ENCODE measurements around the gene EXOSC6. TPM values are rescaled to one million over a fixed set of nuclear protein-coding genes. Genes with fewer than 3 reads are reported as not detected.

Gene EXOSC6
- total RNA-seq, 2 donors from 2014 or later = 31.1 to 33.6 TPM

DNA sequence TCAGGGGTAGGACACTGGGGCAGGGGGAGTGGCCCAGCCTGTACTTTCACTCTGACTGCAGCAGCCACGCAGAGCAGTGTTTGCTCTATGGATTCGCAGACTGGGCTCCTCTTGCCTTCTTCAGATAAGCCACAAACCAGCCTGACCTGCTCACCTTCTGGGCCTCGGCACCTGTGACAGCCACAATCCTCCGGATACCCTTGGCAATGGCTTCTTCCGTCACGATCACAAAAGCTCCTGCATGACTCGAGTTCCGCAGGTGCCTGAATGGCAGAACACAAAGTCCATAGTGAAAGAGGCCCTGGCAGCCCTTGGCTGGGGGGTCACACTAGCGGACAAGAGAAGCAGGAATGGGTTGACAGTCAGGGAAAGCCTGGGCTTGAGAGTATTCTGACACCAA is 3.8 kb upstream of the EXOSC6 start:
- Histone ChIP-seq H3K27me3 (ENCODE audit: control insufficient read depth, insufficient read depth, low read length, poor library complexity, severe bottlenecking) (no peaks in the 10 kb centered on the region), H3K9me3 (ENCODE audit: control insufficient read depth, low read length) (no peaks in the 10 kb centered on the region), H3K4me3 (ENCODE audit: low read length) (no peak overlapping the region), H3K27ac (ENCODE audit: low read depth, low read length) (no peak overlapping the region), H3K36me3 (ENCODE audit: control insufficient read depth, insufficient read depth, low read length) (peaks cover 84% of the 10 kb centered on the region), H3K9ac (ENCODE audit: extremely low read depth, low read length, poor library complexity, severe bottlenecking) (no peak overlapping the region), H3K4me1 (ENCODE audit: control insufficient read depth, insufficient read depth, low read length) (no peaks in the 10 kb centered on the region)
- Mint-ChIP-seq H3K4me1 (no peaks in the 10 kb centered on the region), H3K36me3 (ENCODE audit: low read depth) (peaks cover 73% of the 10 kb centered on the region), H3K9me3 (no peaks in the 10 kb centered on the region), H3K4me3 (no peak overlapping the region), H3K27me3 (ENCODE audit: insufficient read depth) (no peaks in the 10 kb centered on the region), H3K27ac (no peak overlapping the region)
- no peak for DNase-seq
- 94 to 98% methylated on average over 6 to 9 of the region's 9 CpGs for WGBS, 2 experiments (ENCODE audit: insufficient coverage in 1 of 2, insufficient read length in 1 of 2)
- TF ChIP-seq, protein P1, sequence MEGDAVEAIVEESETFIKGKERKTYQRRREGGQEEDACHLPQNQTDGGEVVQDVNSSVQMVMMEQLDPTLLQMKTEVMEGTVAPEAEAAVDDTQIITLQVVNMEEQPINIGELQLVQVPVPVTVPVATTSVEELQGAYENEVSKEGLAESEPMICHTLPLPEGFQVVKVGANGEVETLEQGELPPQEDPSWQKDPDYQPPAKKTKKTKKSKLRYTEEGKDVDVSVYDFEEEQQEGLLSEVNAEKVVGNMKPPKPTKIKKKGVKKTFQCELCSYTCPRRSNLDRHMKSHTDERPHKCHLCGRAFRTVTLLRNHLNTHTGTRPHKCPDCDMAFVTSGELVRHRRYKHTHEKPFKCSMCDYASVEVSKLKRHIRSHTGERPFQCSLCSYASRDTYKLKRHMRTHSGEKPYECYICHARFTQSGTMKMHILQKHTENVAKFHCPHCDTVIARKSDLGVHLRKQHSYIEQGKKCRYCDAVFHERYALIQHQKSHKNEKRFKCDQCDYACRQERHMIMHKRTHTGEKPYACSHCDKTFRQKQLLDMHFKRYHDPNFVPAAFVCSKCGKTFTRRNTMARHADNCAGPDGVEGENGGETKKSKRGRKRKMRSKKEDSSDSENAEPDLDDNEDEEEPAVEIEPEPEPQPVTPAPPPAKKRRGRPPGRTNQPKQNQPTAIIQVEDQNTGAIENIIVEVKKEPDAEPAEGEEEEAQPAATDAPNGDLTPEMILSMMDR (conservative IDR thresholded peaks at IDR 0.05) = no peak

- WGBS, 2 experiments (ENCODE audit: insufficient coverage in 1 of 2, insufficient read length in 1 of 2) = 98 to 100% methylated on average over 3 to 11 of the region's 12 CpGs
- Mint-ChIP-seq H3K4me1 (peaks cover 4% of the 10 kb centered on the region), H3K9me3 (no peaks in the 10 kb centered on the region), H3K4me3 (no peak overlapping the region), H3K27me3 (ENCODE audit: insufficient read depth) (no peaks in the 10 kb centered on the region), H3K27ac (no peak overlapping the region), H3K36me3 (ENCODE audit: low read depth) (peaks cover 70% of the 10 kb centered on the region)
- no peak overlapping the region for H3K4me3 ChIP-seq (ENCODE audit: low read length)
- H3K4me1 ChIP-seq (ENCODE audit: control insufficient read depth, insufficient read depth, low read length) = no peaks in the 10 kb centered on the region
- H3K9me3 ChIP-seq (ENCODE audit: control insufficient read depth, low read length) = no peaks in the 10 kb centered on the region
- no peak for DNase-seq
- TF ChIP-seq, protein P1 (conservative IDR thresholded peaks at IDR 0.05) = no peak
- H3K27me3 ChIP-seq (ENCODE audit: control insufficient read depth, insufficient read depth, low read length, poor library complexity, severe bottlenecking) = no peaks in the 10 kb centered on the region
- no peak overlapping the region for H3K9ac ChIP-seq (ENCODE audit: extremely low read depth, low read length, poor library complexity, severe bottlenecking)
- no peak overlapping the region for H3K27ac ChIP-seq (ENCODE audit: low read depth, low read length)
- H3K36me3 ChIP-seq (ENCODE audit: control insufficient read depth, insufficient read depth, low read length) = peaks cover 78% of the 10 kb centered on the region
Measured at GRCh38 chr16:70254965-70255286, 3.2 kb upstream of the EXOSC6 start.

DNA sequence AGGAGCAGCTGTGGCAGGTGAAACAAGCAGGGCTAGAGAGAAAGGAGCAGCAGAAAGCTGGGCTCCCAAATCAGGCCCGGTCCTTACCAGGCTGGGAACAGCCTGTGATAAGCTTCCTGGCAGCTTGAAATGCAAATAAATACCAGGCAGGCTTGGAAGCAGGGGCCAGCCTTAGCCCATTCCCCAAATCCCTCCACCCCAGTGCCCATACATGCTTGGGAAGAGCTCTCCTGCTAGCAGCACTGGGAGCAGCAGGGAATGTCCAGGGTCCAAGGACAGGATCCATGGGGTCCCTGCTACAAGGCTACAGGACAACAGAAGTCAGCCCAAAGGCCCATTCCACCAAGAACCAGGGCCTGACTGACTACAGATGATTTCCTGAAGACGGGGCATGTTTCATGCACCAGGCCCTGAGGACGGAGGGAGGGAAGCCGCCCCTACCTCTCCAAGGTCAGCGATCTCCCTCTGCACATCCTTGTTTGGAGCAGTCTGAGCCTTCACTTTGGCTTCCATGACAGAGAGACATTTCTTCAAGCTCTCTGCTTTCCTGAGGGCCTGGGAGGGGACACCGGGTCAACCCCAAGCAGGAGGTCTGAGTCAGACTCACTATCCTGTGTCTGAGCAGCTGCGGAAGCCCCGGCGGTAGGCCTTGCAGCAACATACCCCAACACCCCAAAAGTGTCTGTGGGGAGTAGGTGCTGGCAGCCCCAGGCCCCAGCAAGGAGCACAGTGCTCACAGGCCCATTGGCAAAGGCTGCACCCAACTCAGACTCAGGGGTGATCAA is 2.6 kb upstream of the EXOSC6 start:
- Histone ChIP-seq H3K27me3 (ENCODE audit: control insufficient read depth, insufficient read depth, low read length, poor library complexity, severe bottlenecking) (no peaks in the 10 kb centered on the region), H3K36me3 (ENCODE audit: control insufficient read depth, insufficient read depth, low read length) (peaks cover 72% of the 10 kb centered on the region), H3K4me1 (ENCODE audit: control insufficient read depth, insufficient read depth, low read length) (no peaks in the 10 kb centered on the region), H3K9me3 (ENCODE audit: control insufficient read depth, low read length) (no peaks in the 10 kb centered on the region), H3K27ac (ENCODE audit: low read depth, low read length) (no peak overlapping the region), H3K9ac (ENCODE audit: extremely low read depth, low read length, poor library complexity, severe bottlenecking) (no peak overlapping the region), H3K4me3 (ENCODE audit: low read length) (no peak overlapping the region)
- DNase-seq = no peak
- H3K4me1 Mint-ChIP-seq = peaks cover 6% of the 10 kb centered on the region
- H3K27ac Mint-ChIP-seq = peak overlapping the region; percentile 81
- no peak overlapping the region for H3K4me3 Mint-ChIP-seq
- H3K36me3 Mint-ChIP-seq (ENCODE audit: low read depth) = peaks cover 71% of the 10 kb centered on the region
- no peaks in the 10 kb centered on the region for H3K9me3 Mint-ChIP-seq
- no peaks in the 10 kb centered on the region for H3K27me3 Mint-ChIP-seq (ENCODE audit: insufficient read depth)
- 95 to 96% methylated on average over 5 to 9 of the region's 9 CpGs for WGBS, 2 experiments (ENCODE audit: insufficient coverage in 1 of 2, insufficient read length in 1 of 2)
- TF ChIP-seq, protein P1 (conservative IDR thresholded peaks at IDR 0.05) = peak; percentile 34
